Midbrain (tissue), 1 donor: ENCODE results near the gene ZXDC.

ENCODE experiments used
- DNase-seq: peaks from one replicate; lab custom pipeline; 2025; lab: John Stamatoyannopoulos, UW

The ZXDC gene

DNA sequence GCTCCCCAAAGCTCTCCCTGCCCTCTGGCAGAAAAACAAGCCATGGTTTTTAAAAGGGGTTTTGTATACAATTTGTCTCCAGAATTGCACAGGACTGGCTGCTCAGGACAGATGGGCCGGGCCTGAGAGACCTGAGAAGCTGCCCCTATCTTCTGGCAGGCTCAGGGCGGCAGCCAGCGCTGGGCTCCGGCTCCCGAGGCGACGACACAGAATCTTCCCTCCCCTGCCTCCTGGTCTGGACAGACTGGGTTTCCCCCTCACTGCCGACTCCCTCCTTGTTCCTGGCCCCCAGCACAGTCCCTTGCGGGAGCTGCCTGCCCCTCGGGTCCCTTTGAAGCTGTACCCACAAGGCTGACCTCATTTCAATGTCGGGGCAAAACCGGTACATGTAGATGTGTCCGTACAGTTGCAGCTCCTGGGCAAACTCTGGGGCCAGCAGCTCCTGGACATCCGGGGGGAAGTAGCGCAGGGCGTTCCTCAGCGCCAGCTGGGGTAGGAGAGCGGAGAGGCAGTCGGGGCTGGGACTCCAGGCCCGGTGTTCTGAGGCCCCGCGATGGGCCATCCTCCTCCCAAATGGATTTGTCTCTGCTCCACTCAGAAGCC is 34.7 kb upstream of the ZXDC start:
- DNase-seq: no peak

GRCh38 chr3:126509597-126510307 is 34.1 kb upstream of the ZXDC start:
- no peak for DNase-seq

DNA sequence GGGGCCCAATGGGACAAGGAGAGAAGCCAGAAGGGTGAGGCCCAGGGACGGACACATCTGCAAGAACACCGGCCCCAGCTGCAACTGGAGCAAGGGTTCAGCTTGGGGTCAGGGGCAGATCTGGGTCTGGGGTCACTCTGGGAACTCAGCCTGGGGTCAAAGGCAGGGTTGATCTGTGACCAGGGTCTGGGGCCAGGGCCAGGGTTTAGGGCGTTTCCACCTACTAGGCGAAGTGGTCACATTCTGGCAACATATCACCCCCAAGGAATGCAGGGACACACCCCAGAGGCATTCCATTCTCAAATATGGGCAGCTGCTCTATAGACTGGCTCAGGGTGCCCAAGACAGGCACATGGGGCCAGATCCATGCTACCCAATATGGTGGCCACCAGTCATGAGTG is 32.9 kb upstream of the ZXDC start:
- DNase-seq: no peak

- no peak for DNase-seq
These were observed 32.2 kb upstream of the ZXDC start for GRCh38 chr3:126507886-126508285.

DNA sequence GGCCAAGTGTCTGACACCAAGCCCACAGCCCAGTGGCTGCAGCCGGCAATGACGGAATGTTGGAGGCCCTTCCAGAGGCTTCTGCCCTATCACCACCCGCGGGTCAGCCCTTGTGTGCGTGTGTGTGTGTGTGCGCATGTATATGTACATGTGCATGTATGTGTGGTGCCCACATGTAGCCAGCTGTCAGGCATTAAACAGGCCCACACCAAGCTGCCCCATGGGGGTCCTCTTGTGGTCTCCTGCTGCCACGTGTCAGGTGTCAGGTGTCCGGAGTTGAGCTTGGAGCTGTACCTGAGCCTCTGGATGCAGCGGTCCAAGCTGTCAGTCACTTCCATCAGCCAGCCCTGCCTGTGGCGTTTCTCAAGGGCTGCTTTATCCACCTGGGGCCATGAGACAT is 28.0 kb upstream of the ZXDC start:
- no peak for DNase-seq

GRCh38 chr3:126502656-126503055 is 27.0 kb upstream of the ZXDC start:
- no peak for DNase-seq

GRCh38 chr3:126501736-126502135 is 26.0 kb upstream of the ZXDC start:
- no peak for DNase-seq

- DNase-seq: no peak
These were observed 25.4 kb upstream of the ZXDC start for GRCh38 chr3:126501054-126501453.

DNA sequence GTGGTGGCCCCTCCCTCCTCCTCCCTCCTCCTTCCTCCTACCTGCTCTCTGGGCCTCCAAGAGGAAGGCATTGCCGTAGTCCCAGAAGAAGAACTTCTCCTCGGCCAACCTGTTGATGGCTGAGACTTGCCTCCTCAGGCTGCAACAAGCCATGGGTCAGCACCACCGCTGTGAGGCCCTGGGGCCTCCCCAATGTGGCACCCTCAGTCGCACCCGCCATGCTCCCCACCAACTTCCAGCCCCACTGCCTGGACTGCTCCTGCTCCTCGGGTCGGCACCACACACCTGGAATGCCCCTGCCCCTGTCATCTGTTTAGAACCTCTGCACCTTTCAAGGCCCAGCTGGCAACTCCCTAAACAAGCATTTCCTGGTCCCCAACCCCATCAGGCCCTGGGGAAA is 24.3 kb upstream of the ZXDC start:
- no peak for DNase-seq

- no peak for DNase-seq
These were observed 23.7 kb upstream of the ZXDC start for GRCh38 chr3:126499401-126499800.

- DNase-seq: no peak
These were observed 23.2 kb upstream of the ZXDC start for GRCh38 chr3:126498929-126499328.

DNA sequence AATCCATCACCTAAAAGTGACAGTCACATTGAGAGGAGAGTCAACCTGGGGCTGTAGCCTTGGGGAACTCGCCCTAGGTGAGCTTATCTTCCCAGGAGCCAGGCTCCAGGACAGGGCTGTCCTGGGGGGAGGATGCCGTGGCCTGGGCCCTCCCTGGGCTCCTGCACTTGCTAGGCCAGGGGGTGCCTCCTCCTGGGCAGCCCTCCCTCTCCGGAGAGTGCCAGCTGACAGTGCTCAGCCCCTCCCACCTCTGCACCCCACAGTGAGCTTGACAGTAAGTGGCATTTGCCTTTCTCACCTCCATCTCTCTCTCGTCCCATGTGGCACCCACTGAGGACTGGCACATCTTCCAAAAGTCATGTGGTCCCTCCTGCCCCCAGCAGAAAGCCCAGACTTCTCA is 22.8 kb upstream of the ZXDC start:
- DNase-seq: no peak

DNA sequence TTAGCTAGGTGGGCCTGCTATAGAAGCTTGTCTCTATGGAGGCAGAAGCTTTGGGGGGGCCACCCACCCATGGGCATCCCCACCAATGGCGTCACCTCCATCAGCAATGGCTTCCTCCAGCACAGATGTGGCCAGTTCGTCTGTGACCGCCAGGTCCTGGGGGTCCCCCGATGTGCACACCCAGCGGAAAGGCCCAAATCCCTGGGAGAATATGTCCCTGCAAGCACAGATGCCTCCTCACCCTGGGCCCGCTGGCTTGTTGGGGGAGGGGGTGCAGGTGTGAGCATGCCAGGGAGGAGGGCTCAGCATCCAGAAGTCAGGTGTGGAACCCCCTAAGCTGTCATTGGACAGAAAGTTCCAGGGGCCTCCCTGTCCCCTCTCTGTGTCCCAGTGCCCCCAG is 22.3 kb upstream of the ZXDC start:
- no peak for DNase-seq

DNA sequence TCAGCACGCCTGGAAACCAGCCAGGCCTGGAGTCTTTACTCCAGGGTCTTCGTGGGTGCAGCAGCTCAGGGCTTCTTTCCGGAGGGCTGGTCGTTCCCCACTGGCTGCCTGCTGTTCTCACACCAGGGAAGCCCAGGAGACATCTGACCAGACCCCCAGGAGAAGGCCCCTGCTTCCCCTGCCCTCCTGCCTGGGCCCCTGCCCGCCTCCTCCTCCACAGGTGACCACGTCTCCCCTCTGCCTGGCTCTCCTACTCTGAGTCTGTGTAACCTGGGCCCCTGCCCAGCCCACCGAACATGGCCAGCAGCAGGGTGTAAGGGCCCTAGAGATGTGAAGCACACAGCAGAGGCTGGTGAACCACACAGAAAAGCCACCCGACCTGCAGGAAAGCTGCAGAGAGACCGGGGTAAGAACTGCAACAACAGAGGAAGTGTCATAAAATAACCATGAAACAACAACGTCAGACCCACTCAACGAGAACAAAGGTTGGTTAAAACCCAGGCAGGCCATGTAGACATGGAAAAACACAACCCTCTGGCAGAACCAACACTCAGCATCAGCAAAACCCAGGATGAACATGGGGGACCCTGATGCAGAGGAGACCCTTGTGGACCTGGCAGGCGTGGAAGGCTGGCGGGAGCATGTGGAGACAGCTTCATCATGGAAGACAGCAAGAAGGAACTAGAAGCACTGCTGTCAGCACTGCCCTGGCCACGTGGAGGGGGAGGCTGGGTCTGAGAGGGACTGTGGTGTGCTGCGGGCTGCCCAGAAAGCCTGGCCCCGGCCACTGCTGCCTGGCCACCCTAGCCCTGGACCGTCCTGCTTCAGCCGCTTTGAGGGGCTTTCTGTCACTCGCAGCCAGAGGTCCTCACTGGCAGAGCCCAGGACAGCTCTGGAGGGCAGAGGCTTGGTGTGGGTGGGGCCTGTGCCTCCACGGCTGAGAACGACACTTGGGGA is 21.5 kb upstream of the ZXDC start:
- no peak for DNase-seq

DNA sequence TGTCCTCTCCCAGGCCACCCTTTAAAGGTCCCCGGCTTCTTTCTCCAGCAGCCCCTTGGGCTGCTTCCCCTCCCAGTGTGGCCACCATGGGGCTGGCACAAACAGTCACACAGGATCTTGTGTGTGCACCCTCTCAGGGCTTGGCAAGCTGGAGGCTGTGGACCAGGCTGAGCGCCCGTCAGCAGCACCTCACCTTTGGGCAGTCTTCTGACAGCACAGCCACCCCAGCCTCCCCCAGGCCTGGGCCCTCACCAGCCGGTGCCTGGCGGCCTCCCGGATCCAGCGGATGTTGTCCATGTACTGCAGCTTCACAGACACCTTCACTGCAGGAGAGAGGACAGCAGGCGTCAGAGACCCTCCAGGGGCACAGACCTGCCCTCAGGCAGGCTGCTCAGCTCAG is 20.1 kb upstream of the ZXDC start:
- no peak for DNase-seq

GRCh38 chr3:126494970-126495230 is 19.2 kb upstream of the ZXDC start:
- DNase-seq: no peak

DNA sequence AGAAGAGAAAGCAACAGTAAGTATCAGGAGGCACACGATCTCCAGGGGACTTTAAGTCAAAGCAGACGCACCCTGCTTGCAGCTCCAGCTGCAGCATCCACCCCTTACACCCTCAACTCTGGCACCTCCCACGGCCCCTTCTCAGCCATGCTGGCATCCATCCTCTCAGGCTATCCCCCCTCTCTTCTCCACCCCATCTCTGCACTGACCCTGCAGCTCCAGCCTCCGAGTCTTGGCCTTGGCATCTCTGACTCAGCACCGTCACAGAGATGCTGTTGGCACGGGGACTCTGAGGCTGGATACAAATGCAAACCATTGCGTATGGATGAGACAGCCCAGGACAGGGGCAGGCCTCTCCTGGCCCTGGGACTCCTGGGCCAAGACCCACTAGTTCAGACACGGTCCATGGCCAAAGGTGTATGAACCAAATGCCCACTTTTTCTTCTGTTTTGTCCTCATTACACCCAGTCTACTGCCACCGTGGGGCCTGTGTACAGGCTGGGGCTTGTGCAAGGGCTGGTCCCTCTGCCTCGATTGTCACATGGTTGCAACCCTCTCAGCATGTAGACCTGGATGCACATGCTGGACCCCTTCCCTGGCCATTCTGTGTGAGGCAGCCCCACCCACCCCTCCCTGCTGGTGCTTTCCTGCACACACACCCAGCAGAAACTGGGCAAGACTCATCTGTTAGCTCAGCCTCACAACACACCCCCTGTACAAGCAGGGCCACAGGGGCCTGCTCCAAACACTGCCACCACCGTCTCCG is 18.7 kb upstream of the ZXDC start:
- no peak for DNase-seq

- DNase-seq: no peak
These were observed 18.0 kb upstream of the ZXDC start for GRCh38 chr3:126493739-126494138.

DNA sequence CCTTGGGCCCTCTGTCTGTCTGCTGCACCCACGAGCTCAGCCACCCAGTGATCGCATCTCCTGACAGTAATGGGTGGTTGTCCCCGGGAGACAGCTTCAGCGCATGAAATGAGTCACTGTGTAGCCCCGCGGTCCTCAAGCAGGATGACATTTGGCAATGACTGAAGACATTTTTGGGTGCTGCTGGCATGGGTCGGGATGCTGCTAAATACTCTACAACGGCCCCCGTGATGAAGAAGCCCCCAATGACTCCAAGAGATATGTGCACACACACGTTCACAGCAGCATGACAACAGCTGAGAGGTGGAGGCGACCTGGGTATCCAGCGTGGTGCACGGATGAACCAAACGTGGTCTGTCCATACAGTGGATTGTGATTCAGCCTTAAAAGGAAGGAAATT is 17.4 kb upstream of the ZXDC start:
- no peak for DNase-seq

- no peak for DNase-seq
These were observed 15.7 kb upstream of the ZXDC start for GRCh38 chr3:126491221-126492013.

- DNase-seq: no peak
These were observed 14.9 kb upstream of the ZXDC start for GRCh38 chr3:126490619-126491018.
